NB4 (cell line): ENCODE data around the gene MLN.

Experiments
- MYC ChIP-seq: IDR thresholded peaks from 2 replicates; pipeline ENCODE4 v1.6.1; 2011; ENCODE audit warnings: low read depth, low read length
- POLR2A ChIP-seq: IDR thresholded peaks from 2 replicates; pipeline ENCODE4 v1.6.1; 2011; ENCODE audit warnings: mild to moderate bottlenecking; ENCODE audit not compliant: insufficient read length; ENCODE audit errors: extremely low read depth
- TF ChIP-seq, protein P1 (sequence below): IDR thresholded peaks from one replicate; pipeline ENCODE4 v1.5.1; 2012; ENCODE audit warnings: low read depth, low read length

DNA sequence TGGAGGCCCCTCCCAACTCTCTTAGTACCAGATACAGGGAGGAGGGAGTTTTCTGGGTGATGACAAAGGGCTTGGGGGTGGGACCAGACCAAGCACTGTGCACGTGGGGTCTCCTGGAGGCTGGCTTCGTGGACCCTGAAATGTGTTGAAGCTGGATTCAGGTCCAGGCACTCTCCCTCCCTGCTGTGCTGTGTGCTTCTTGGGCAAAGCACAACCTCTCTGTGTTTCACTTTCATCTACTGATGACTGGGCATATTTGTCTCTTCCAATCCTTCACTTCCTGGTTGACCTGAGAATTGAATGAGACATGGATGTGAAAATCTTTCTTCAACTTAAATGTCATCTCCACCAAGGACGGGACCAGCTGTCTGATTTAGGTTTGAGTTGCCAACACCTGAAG is 14.5 kb upstream of the MLN start:
- TF ChIP-seq, protein P1, sequence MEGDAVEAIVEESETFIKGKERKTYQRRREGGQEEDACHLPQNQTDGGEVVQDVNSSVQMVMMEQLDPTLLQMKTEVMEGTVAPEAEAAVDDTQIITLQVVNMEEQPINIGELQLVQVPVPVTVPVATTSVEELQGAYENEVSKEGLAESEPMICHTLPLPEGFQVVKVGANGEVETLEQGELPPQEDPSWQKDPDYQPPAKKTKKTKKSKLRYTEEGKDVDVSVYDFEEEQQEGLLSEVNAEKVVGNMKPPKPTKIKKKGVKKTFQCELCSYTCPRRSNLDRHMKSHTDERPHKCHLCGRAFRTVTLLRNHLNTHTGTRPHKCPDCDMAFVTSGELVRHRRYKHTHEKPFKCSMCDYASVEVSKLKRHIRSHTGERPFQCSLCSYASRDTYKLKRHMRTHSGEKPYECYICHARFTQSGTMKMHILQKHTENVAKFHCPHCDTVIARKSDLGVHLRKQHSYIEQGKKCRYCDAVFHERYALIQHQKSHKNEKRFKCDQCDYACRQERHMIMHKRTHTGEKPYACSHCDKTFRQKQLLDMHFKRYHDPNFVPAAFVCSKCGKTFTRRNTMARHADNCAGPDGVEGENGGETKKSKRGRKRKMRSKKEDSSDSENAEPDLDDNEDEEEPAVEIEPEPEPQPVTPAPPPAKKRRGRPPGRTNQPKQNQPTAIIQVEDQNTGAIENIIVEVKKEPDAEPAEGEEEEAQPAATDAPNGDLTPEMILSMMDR: no peak
- no peak for TF ChIP-seq POLR2A
- TF ChIP-seq MYC: no peak
